ENCODE results near the gene RASGRF2.

The RASGRF2 gene

DNA sequence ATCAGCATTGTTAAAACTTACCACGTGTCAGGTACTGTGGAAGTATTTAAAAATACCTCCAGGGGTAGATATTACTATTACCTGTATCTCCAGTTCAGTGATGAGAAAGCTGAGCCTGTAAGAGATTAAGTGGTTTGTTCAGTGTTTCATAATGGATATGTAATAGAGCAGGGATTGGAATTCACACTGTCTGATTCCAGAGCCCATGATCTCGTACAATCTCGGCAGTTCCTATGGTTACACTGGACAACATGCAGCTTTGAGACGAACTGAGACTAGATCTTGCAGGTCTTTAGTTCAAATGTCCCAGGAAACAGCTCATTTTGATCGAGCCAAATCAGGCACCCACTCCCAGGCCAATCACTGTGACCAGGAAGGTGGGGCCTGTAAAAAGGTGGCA, 8.8 kb upstream of the RASGRF2 start:
- no peak overlapping the region for H3K4me2 ChIP-seq (ENCODE audit: low read length)
- H3K9me3 ChIP-seq (ENCODE audit: control insufficient read depth, low read length) = no peaks in the 10 kb centered on the region
- H3K79me2 ChIP-seq = no peaks in the 10 kb centered on the region
- no peak overlapping the region for H3K27ac ChIP-seq
- H3K9ac ChIP-seq = no peak overlapping the region
- H3K27me3 ChIP-seq (ENCODE audit: control insufficient read depth, insufficient read depth, low read length) = no peaks in the 10 kb centered on the region
- H2AFZ ChIP-seq = no peak overlapping the region
- H3K4me3 ChIP-seq (ENCODE audit: low read depth, low read length) = no peak overlapping the region
- H3K4me1 ChIP-seq = no peaks in the 10 kb centered on the region
- TF ChIP-seq, protein P1, sequence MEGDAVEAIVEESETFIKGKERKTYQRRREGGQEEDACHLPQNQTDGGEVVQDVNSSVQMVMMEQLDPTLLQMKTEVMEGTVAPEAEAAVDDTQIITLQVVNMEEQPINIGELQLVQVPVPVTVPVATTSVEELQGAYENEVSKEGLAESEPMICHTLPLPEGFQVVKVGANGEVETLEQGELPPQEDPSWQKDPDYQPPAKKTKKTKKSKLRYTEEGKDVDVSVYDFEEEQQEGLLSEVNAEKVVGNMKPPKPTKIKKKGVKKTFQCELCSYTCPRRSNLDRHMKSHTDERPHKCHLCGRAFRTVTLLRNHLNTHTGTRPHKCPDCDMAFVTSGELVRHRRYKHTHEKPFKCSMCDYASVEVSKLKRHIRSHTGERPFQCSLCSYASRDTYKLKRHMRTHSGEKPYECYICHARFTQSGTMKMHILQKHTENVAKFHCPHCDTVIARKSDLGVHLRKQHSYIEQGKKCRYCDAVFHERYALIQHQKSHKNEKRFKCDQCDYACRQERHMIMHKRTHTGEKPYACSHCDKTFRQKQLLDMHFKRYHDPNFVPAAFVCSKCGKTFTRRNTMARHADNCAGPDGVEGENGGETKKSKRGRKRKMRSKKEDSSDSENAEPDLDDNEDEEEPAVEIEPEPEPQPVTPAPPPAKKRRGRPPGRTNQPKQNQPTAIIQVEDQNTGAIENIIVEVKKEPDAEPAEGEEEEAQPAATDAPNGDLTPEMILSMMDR (IDR thresholded peaks at IDR 0.05) = no peak
- no peaks in the 10 kb centered on the region for H3K36me3 ChIP-seq (ENCODE audit: control insufficient read depth, insufficient read depth, low read length)

DNA sequence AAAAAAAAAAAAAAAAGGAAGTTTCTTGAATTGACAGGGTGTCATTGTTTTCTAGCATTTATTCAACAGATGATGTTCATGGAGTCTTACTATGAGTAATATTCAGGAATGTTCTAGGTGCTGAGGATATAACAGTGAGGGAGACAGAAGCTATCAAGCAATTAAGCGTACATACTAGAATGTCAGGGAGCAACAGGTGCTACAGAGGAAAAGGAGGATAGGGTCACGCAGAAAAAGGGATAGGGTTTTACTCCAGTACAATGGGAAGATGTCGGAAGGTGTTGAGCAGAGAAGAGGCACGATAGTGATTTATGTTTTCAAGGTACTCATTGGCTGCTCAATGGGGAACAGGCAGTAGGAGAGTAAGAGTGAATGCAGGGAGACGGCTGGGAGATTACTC, 6.6 kb upstream of the RASGRF2 start:
- Histone ChIP-seq H3K4me1 (no peaks in the 10 kb centered on the region), H3K9ac (no peak overlapping the region), H3K27ac (no peak overlapping the region), H2AFZ (no peak overlapping the region), H3K79me2 (no peaks in the 10 kb centered on the region), H3K4me2 (ENCODE audit: low read length) (no peak overlapping the region), H3K9me3 (ENCODE audit: control insufficient read depth, low read length) (no peaks in the 10 kb centered on the region), H3K36me3 (ENCODE audit: control insufficient read depth, insufficient read depth, low read length) (no peaks in the 10 kb centered on the region), H3K27me3 (ENCODE audit: control insufficient read depth, insufficient read depth, low read length) (no peaks in the 10 kb centered on the region), H3K4me3 (ENCODE audit: low read depth, low read length) (no peak overlapping the region)
- TF ChIP-seq, protein P1 (IDR thresholded peaks at IDR 0.05) = no peak

DNA sequence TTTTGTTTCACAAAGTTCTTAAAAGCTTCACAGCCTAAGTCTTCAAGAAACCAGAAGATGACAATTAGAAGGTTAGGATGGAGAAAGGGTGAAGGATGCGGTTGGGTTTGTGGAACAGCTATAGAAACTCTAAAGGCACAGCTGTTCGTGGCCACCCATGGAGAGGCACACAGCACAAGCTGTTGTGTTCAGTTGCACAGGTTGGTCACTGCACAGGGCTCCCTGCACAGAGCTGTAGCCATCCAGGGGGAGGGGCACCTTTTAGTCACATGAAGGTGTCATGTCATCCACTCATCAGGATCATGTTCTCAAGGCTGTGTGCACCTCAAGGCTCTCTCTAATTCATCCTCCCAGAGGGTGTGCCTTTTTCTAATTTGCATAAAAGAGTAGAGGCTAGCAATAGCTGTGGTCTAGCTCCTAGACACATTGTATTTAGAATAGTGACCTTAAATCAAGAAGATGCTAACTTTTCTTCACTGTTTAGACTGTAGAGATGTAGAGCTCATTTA, 5.0 kb upstream of the RASGRF2 start:
- Histone ChIP-seq H3K9me3 (ENCODE audit: control insufficient read depth, low read length) (no peaks in the 10 kb centered on the region), H3K9ac (no peak overlapping the region), H3K4me2 (ENCODE audit: low read length) (no peak overlapping the region), H3K79me2 (no peaks in the 10 kb centered on the region), H3K27ac (no peak overlapping the region), H3K4me3 (ENCODE audit: low read depth, low read length) (no peak overlapping the region), H2AFZ (no peak overlapping the region), H3K27me3 (ENCODE audit: control insufficient read depth, insufficient read depth, low read length) (no peaks in the 10 kb centered on the region), H3K4me1 (no peaks in the 10 kb centered on the region), H3K36me3 (ENCODE audit: control insufficient read depth, insufficient read depth, low read length) (no peaks in the 10 kb centered on the region)
- TF ChIP-seq, protein P1 (IDR thresholded peaks at IDR 0.05) = no peak

DNA sequence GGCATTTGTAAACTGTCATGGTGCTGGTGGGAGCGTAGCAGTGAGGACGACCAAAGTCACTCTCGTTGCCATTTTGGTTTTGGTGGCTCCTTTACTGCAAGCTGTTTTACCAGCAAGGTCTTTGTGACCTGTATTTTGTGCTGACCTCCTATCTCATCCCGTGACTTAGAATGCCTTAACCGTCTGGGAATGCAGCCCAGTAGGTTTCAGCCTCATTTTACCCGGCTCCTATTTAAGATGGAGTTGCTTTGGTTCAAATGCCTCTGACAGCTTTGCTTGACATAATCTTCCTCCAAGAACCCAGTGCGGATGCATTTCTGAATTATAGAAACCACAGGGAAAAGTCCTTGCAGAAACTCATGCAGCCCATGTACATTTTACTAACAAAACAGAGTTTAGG, 3.9 kb upstream of the RASGRF2 start:
- no peaks in the 10 kb centered on the region for H3K36me3 ChIP-seq (ENCODE audit: control insufficient read depth, insufficient read depth, low read length)
- no peak overlapping the region for H3K9ac ChIP-seq
- no peak overlapping the region for H2AFZ ChIP-seq
- no peaks in the 10 kb centered on the region for H3K4me1 ChIP-seq
- H3K27ac ChIP-seq = no peak overlapping the region
- no peaks in the 10 kb centered on the region for H3K9me3 ChIP-seq (ENCODE audit: control insufficient read depth, low read length)
- no peaks in the 10 kb centered on the region for H3K79me2 ChIP-seq
- H3K4me2 ChIP-seq (ENCODE audit: low read length) = no peak overlapping the region
- TF ChIP-seq, protein P1 (IDR thresholded peaks at IDR 0.05) = no peak
- H3K4me3 ChIP-seq (ENCODE audit: low read depth, low read length) = no peak overlapping the region
- no peaks in the 10 kb centered on the region for H3K27me3 ChIP-seq (ENCODE audit: control insufficient read depth, insufficient read depth, low read length)

DNA sequence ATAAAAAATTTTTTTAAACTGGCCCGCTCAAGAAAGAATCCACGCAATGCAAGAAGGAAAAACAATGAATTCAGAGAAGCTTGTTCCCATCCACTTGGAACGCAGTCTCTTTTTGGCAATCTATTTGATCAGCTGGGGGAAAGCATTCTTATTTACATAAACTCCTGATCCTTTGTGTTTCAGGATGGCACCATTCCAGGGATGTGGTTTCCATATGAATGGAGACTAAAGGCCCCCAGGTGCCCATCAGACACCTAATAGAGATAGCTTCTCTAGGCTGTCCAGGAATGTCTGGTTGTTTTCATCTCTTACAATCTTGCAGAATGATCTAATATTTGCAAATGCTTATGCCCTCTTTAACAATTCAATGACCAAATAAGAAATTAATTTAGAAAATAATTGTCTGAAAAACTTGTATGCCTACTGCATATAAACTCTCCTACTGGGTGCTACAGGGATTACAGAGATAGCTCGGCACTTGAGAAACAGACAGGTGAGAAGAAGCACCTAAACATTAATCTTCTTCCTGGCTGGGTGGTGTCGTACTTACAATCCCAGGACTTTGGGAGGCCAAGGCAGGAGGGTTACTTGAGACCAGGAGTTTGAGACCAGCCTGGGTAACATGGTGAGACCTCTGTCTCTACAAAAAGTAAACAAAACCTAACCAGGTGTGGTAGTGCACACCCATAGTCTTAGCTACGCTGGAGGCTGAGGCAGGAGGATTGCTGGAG, 3.0 kb upstream of the RASGRF2 start:
- TF ChIP-seq, protein P1 (IDR thresholded peaks at IDR 0.05) = no peak
- Histone ChIP-seq H3K9me3 (ENCODE audit: control insufficient read depth, low read length) (no peaks in the 10 kb centered on the region), H3K27ac (no peak overlapping the region), H3K4me3 (ENCODE audit: low read depth, low read length) (no peak overlapping the region), H3K36me3 (ENCODE audit: control insufficient read depth, insufficient read depth, low read length) (no peaks in the 10 kb centered on the region), H3K79me2 (no peaks in the 10 kb centered on the region), H3K4me1 (no peaks in the 10 kb centered on the region), H3K27me3 (ENCODE audit: control insufficient read depth, insufficient read depth, low read length) (no peaks in the 10 kb centered on the region), H3K9ac (no peak overlapping the region), H3K4me2 (ENCODE audit: low read length) (no peak overlapping the region), H2AFZ (no peak overlapping the region)

Measured in parathyroid adenoma (tissue), 2 donors.